GM21737 (cell line): Measurements from ENCODE around the gene OTOL1.
"Not testable (repeated sequence)": the region's sequence is repeated elsewhere in the genome, so short reads cannot be mapped to it uniquely, and the experiment has no call there.

Experiments
- ATAC-seq: cut with Tn5 transposase; IDR thresholded peaks from one replicate; pipeline ENCODE4 v1.9.1; 2021; ENCODE audit warnings: mild to moderate bottlenecking, moderate library complexity; ENCODE audit not compliant: unreplicated experiment

Gene OTOL1

GRCh38 chr3:161496508-161496907 lies at the start of gene OTOL1:
Gene OTOL1 (plus strand): TSS chr3:161496808. CDS start chr3:161496808, 0 bp downstream.
- no peak for ATAC-seq

DNA sequence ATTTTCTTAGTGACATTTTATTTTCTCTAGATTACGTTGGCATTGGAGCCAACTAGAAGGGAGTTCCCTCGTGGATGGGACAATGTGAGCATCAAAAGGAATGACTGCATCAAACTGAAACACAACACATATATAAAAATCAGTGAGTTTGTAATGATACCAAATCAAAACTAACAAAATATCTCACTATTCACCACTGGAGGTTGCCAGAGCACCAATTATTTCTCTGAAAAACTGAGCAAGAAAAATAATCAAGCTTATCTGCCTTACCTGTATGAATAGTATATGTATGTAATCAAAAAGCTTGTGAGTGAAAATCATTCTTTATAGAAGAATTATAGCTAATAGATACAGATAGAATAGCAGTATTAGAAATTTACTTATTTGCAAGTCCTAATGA lies 46.8 kb upstream of the OTOL1 start:
- ATAC-seq = no peak

- no peak for ATAC-seq
These were observed 44.4 kb upstream of the OTOL1 start for GRCh38 chr3:161452179-161452578.

- no peak for ATAC-seq
These were observed 42.0 kb upstream of the OTOL1 start for GRCh38 chr3:161454615-161455014.

GRCh38 chr3:161455962-161456361 lies 40.6 kb upstream of the OTOL1 start:
- ATAC-seq = no peak

GRCh38 chr3:161462138-161462537 lies 34.5 kb upstream of the OTOL1 start:
- no peak for ATAC-seq

GRCh38 chr3:161471211-161471610 lies 25.4 kb upstream of the OTOL1 start:
- ATAC-seq = no peak

GRCh38 chr3:161474139-161474538 lies 22.5 kb upstream of the OTOL1 start:
- ATAC-seq = no peak

GRCh38 chr3:161474741-161475140 lies 21.9 kb upstream of the OTOL1 start:
- ATAC-seq = no peak

DNA sequence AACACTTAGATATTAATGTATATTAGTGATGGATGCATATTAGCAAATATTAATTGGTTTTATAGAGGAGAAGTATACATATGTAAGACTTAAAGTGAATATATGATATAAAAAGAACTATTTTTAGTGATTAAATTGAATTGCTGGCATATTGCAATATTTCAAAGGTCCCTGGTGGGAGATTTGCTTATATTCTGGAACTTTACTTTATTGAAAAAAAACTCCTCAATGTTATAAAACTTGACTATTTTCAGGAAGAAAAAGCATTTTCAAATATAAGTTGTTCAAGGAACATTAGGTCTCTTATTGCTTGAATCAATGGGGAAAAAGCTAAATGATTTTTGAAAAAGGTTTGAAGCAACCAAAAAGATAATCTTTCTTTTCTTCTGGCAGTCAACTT lies 21.4 kb upstream of the OTOL1 start:
- no peak for ATAC-seq

DNA sequence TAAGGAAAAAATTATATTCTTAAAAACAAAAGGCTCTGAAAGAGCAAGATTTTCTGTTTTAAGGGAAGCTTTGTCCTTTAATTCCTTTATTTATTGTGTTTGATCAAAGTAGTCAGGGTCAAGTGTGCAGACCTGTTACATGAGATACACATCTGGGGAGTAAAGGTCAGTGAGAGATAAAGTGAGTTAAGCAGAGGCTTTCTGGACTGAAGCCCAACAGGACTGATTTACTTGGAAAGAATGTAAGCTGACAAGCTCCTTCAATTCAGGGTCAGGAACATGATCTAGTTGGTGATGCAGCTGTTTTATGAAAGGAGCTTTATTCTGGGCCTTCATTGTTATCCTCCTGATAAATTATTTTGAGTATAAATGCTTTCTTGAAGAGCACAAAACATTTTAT lies 20.7 kb upstream of the OTOL1 start:
- ATAC-seq = no peak

- no peak for ATAC-seq
These were observed 12.4 kb upstream of the OTOL1 start for GRCh38 chr3:161484226-161484625.

DNA sequence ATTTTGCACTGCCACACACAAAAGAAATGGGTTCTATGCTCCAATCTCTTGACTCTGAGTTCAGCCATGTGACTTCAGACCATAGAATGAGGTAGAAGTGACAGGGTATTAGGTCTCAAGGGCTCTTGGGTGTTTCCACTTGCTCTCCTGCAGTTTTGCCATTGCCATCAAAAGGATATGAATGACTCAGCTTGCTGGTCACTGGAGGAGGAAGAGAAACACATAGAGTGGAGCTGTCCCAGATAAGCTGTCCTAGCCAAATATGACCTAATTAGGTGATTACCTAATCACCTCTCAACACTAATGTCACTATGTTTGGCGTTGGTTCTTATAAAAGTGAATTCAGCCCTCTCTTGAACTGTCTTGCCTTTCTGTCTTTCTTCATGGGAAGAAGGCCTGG lies 8.3 kb upstream of the OTOL1 start:
- not testable (repeated sequence) for ATAC-seq

DNA sequence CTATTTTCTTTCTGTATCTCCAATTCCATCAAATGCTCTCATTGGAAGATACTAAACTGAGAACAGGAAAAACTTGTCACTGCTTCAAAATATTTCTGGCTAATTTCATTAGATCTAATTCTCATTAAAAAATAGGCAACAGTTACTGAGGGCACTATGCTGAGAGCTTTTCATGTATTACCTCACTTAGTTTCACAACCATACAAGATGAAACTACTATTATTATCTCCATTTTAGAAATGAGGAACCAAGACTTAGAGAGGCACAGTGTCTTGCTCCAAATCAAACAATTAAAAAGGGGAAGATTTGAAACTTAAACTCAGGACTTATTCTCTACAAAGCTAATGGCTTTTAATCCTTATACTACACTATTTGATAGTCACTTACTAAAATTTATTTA lies 7.2 kb upstream of the OTOL1 start:
- ATAC-seq = peak; percentile 91

- not testable (repeated sequence) for ATAC-seq
These were observed 5.8 kb upstream of the OTOL1 start for GRCh38 chr3:161490845-161491244.

- no peak for ATAC-seq
These were observed 1.8 kb downstream of the OTOL1 start for GRCh38 chr3:161498259-161498921.

DNA sequence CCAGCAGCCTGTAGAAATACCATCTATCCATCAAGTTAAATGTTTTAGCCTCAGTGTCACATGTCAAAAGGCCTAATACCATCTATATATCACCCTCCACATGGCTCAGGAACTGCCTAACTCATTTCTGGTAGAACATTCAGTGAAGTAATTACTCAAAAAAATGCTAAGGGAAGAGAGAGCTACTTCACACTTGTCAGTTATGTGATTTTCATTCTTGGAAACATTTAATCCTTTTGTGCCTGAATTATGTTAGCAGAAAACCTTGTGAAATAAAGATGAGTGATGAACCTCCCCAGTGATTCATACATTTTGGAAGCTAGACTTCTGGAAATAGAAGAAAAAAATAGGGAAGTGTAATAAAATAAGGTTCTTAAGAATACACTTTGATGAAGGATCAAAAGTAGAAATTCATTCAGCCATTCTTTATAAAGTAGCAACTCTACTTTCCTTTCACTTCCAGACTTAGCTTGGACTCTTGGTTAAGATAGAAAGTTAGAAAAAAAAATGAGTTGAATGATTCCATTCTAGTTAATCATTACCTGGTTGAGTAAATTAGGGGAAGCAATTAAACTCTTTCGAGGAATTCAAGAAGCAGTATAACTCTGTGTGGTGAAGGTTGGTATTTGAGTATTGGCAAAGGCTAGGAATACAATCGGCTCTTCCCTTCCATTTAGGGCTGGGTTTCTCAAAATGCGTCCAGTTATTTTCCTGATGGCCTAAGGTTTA lies 3.6 kb downstream of the OTOL1 start:
- no peak for ATAC-seq

DNA sequence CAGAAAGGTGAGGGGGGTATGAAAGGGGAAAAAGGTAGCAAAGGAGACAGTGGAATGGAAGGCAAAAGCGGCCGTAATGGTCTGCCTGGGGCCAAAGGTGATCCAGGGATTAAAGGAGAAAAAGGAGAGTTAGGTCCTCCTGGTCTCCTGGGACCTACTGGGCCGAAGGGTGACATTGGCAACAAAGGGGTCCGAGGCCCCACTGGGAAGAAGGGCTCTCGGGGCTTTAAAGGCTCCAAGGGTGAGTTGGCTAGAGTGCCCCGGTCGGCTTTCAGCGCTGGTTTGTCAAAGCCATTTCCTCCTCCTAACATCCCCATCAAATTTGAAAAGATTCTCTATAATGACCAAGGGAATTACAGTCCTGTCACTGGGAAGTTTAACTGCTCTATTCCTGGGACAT lies 6.7 kb downstream of the OTOL1 start:
- ATAC-seq = no peak

- no peak for ATAC-seq
These were observed 12.4 kb downstream of the OTOL1 start for GRCh38 chr3:161508852-161509477.

- ATAC-seq = no peak
These were observed 14.1 kb downstream of the OTOL1 start for GRCh38 chr3:161510510-161511260.

DNA sequence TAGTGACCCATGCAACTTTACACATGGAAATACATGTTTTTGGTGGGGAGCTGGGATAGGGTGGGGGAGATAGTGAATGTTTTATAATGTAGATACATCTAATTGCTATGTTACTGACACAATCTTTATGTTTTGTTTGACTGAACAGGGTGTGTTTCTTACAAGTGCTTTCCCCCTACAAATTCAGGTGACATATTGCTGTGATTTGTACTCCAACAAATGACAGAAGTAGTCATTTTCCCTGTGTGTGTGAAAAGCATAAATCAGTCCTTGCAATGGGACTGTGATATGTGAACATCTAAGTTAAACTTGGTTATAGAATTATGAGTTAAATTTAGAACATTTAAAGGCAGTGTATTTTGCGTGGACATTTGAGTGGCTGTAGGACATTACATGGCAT lies 27.3 kb downstream of the OTOL1 start:
- ATAC-seq = no peak
